Measurements from ENCODE around the gene ERMAP. TPM values are rescaled to one million over a fixed set of nuclear protein-coding genes. Genes with fewer than 3 reads are reported as not detected.
A peak's percentile ranks its signal among the peaks of the same experiment; 100 is the strongest.

The ERMAP gene
- total and polyA plus RNA-seq, 2 experiments from 2014 or later, result 1.2 to 2.2 TPM

DNA sequence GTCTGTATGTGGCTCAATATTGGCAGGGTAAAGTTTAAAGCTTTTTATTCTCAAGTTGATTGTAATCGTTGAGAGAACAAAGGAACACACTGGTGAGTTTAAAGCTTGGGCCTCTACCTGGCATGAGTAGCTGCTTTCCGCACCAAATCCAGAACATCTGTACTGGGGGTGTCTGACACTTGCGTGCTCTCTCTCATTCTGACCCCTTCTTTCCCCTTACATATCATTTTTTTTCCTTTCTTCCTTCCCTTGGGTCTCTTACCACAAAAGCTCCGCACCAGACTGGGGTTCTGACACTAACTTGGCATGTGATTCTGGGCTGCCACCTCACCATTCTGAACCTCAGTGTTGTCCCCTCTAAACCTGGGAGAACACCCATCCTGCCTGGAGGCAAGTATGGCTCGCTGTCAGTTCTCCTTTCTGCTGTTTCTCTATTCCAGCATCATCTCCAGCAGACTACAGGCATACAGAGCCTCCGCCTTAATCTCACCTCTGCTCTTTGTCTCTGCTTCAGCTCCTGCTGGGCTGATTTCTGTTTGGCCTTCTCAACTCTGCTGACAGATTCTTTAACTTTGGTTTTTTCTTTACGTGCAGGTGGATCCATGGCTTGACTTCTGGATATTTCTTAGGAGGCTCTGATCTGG lies 859 bp upstream of the ERMAP start:
- H3K36me3 ChIP-seq (ENCODE audit: insufficient read depth), result no peaks in the 10 kb centered on the region; the same call in 1 of the 2 replicates
- H4K20me1 ChIP-seq (replicated peaks; ENCODE audit: insufficient read depth), result no peaks in the 10 kb centered on the region
- H3K4me1 ChIP-seq (ENCODE audit: insufficient read depth), result peaks cover 17% of the 10 kb centered on the region
- ATAC-seq (peak; percentile 50), DNase-seq (ENCODE audit: low spot score) (no peak)
- peak overlapping the region; percentile 95 for H2AFZ ChIP-seq
- peaks cover 14% of the 10 kb centered on the region for H3K4me1 Mint-ChIP-seq
- TF ChIP-seq POLR2AphosphoS5 (IDR thresholded peaks at IDR 0.05; ENCODE audit: low read depth) (no peak), ZNF114 (CRISPR knock-in tag; IDR thresholded peaks at IDR 0.05) (no peak), ZNF331 (CRISPR knock-in tag; IDR thresholded peaks at IDR 0.05; ENCODE audit: low read depth) (no peak), NANOG (IDR thresholded peaks at IDR 0.05; ENCODE audit: borderline replicate concordance) (no peak), ETS1 (IDR thresholded peaks at IDR 0.05) (no peak), REST (IDR thresholded peaks at IDR 0.05; ENCODE audit: unreplicated experiment) (no peak), CREB1 (CRISPR knock-in tag; IDR thresholded peaks at IDR 0.05; ENCODE audit: low read depth) (no peak)
- H3F3A ChIP-seq (replicated peaks; ENCODE audit: low read depth), result peaks cover 6% of the 10 kb centered on the region
- H3K4me2 ChIP-seq, result peak overlapping the region; percentile 71
- H3K4me3 ChIP-seq, result peak overlapping the region; percentile 84
- H3K27ac Mint-ChIP-seq, result peak overlapping the region; percentile 85
- no peaks in the 10 kb centered on the region for H3K9me3 Mint-ChIP-seq
- peaks cover 4% of the 10 kb centered on the region; the same call in 2 of the 3 replicates for H3K36me3 Mint-ChIP-seq (ENCODE audit: low read depth)
- H3K27me3 Mint-ChIP-seq (ENCODE audit: insufficient read depth, low read depth, poor library complexity), result no peaks in the 10 kb centered on the region
- no peaks in the 10 kb centered on the region for H3K9me2 ChIP-seq (ENCODE audit: insufficient read depth)
- H3K27me3 ChIP-seq (ENCODE audit: insufficient read depth), result no peaks in the 10 kb centered on the region
- peak overlapping the region; percentile 88 for H3K27ac ChIP-seq (ENCODE audit: low read depth)
- H3K4me3 Mint-ChIP-seq, result peak overlapping the region; percentile 83
- H3K79me2 ChIP-seq (replicated peaks; ENCODE audit: insufficient read depth), result no peaks in the 10 kb centered on the region; the same call in 1 of the 2 replicates

GRCh38 chr1:42817440-42817767 lies 482 bp downstream of the ERMAP start:
- Histone ChIP-seq H3K4me3 (peak overlapping the region; percentile 84), H3K36me3 (ENCODE audit: insufficient read depth) (no peaks in the 10 kb centered on the region; the same call in 1 of the 2 replicates), H3K4me2 (peak overlapping the region; percentile 76), H3F3A (replicated peaks; ENCODE audit: low read depth) (peaks cover 6% of the 10 kb centered on the region), H3K9me2 (ENCODE audit: insufficient read depth) (no peaks in the 10 kb centered on the region), H3K27me3 (ENCODE audit: insufficient read depth) (no peaks in the 10 kb centered on the region), H4K20me1 (replicated peaks; ENCODE audit: insufficient read depth) (no peaks in the 10 kb centered on the region), H3K4me1 (ENCODE audit: insufficient read depth) (peaks cover 19% of the 10 kb centered on the region), H3K27ac (ENCODE audit: low read depth) (no peak overlapping the region), H2AFZ (no peak overlapping the region; the same call in 1 of the 2 replicates), H3K79me2 (replicated peaks; ENCODE audit: insufficient read depth) (no peaks in the 10 kb centered on the region; the same call in 1 of the 2 replicates)
- DNase-seq (ENCODE audit: low spot score), result no peak
- Mint-ChIP-seq H3K36me3 (ENCODE audit: low read depth) (peaks cover 4% of the 10 kb centered on the region; the same call in 2 of the 3 replicates), H3K27me3 (ENCODE audit: insufficient read depth, low read depth, poor library complexity) (no peaks in the 10 kb centered on the region), H3K9me3 (no peaks in the 10 kb centered on the region), H3K27ac (no peak overlapping the region), H3K4me3 (peak overlapping the region; percentile 62), H3K4me1 (peaks cover 14% of the 10 kb centered on the region)
- no peak for ATAC-seq
- TF ChIP-seq REST (IDR thresholded peaks at IDR 0.05; ENCODE audit: unreplicated experiment) (no peak), CREB1 (CRISPR knock-in tag; IDR thresholded peaks at IDR 0.05; ENCODE audit: low read depth) (no peak), NANOG (IDR thresholded peaks at IDR 0.05; ENCODE audit: borderline replicate concordance) (no peak), STAT1 (IDR thresholded peaks at IDR 0.05; ENCODE audit: unreplicated experiment) (no peak), EZH2 (IDR thresholded peaks at IDR 0.05; ENCODE audit: low read depth, unreplicated experiment) (no peak), EZH2phosphoT487 (IDR thresholded peaks at IDR 0.05; ENCODE audit: unreplicated experiment) (no peak), JUNB (IDR thresholded peaks at IDR 0.05; ENCODE audit: unreplicated experiment) (no peak), POLR2AphosphoS5 (IDR thresholded peaks at IDR 0.05; ENCODE audit: low read depth) (no peak), ETS1 (IDR thresholded peaks at IDR 0.05) (no peak), ZNF331 (CRISPR knock-in tag; IDR thresholded peaks at IDR 0.05; ENCODE audit: low read depth) (no peak)
- TF ChIP-seq, protein P1, sequence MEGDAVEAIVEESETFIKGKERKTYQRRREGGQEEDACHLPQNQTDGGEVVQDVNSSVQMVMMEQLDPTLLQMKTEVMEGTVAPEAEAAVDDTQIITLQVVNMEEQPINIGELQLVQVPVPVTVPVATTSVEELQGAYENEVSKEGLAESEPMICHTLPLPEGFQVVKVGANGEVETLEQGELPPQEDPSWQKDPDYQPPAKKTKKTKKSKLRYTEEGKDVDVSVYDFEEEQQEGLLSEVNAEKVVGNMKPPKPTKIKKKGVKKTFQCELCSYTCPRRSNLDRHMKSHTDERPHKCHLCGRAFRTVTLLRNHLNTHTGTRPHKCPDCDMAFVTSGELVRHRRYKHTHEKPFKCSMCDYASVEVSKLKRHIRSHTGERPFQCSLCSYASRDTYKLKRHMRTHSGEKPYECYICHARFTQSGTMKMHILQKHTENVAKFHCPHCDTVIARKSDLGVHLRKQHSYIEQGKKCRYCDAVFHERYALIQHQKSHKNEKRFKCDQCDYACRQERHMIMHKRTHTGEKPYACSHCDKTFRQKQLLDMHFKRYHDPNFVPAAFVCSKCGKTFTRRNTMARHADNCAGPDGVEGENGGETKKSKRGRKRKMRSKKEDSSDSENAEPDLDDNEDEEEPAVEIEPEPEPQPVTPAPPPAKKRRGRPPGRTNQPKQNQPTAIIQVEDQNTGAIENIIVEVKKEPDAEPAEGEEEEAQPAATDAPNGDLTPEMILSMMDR (conservative IDR thresholded peaks at IDR 0.05; ENCODE audit: low read depth in 2 of 2), result no peak

Data from GM23338 (cell line).